HFFc6 (cell line): ENCODE results near the gene SLC6A15. TPM values are rescaled to one million over a fixed set of nuclear protein-coding genes. Genes with fewer than 3 reads are reported as not detected.

ENCODE experiments used
- DNase-seq: peaks from one replicate; pipeline ENCODE4 v3.0.0-alpha.2; 2018
- H3K27ac Mint-ChIP-seq: 2 replicates; pipeline ENCODE4 v1.8.0; 2020; ENCODE audit warnings: mild to moderate bottlenecking, mixed read lengths
- H3K27me3 Mint-ChIP-seq: 2 replicates; pipeline ENCODE4 v1.8.0; 2021; ENCODE audit warnings: mild to moderate bottlenecking, moderate library complexity, mixed read lengths; ENCODE audit not compliant: insufficient read depth
- H3K36me3 Mint-ChIP-seq: 2 replicates; pipeline ENCODE4 v1.8.0; 2021; ENCODE audit warnings: low read depth, mixed read lengths
- H3K4me1 Mint-ChIP-seq: 2 replicates; pipeline ENCODE4 v1.8.0; 2020; ENCODE audit warnings: low read depth, mixed read lengths
- H3K4me3 Mint-ChIP-seq: 2 replicates; pipeline ENCODE4 v1.8.0; 2020; ENCODE audit warnings: mild to moderate bottlenecking, moderate library complexity, mixed read lengths
- H3K9me3 Mint-ChIP-seq: 2 replicates; pipeline ENCODE4 v1.8.0; 2020; ENCODE audit warnings: mild to moderate bottlenecking, mixed read lengths
- CTCF ChIP-seq: fragments of 200-600 bp; sonication (generic); IDR thresholded peaks from 2 replicates; pipeline ENCODE4 v1.5.0; 2021; ENCODE audit warnings: antibody characterized with exemption, mild to moderate bottlenecking
- total RNA-seq, 6 experiments: library from RNA; stranded (reverse); fragmentation: NEBNext Ultra II Directional; extraction: Animal tissue kit (Norgen Biotek cat#: 25700); gene quantifications; 2 replicates in 1 of 6; 3 replicates in 5 of 6; pipeline ENCODE4 v1.2.3, GENCODE V29; 2021

Gene SLC6A15
- total RNA-seq, 6 experiments from 2014 or later: not detected

- Mint-ChIP-seq H3K36me3 (no peaks in the 10 kb centered on the region), H3K9me3 (no peaks in the 10 kb centered on the region), H3K4me1 (peaks cover 57% of the 10 kb centered on the region), H3K27me3 (no peaks in the 10 kb centered on the region), H3K4me3 (peak overlapping the region; percentile 53; the same call in 1 of the 2 replicates), H3K27ac (peak overlapping the region; percentile 75; the same call in 1 of the 2 replicates)
- no peak for TF ChIP-seq CTCF
- DNase-seq: peak; percentile 43
Measured at GRCh38 chr12:84814664-84815245, 97.8 kb downstream of the SLC6A15 start.

- TF ChIP-seq CTCF: no peak
- peak overlapping the region; percentile 75; the same call in 1 of the 2 replicates for H3K27ac Mint-ChIP-seq
- H3K9me3 Mint-ChIP-seq: no peaks in the 10 kb centered on the region
- H3K4me3 Mint-ChIP-seq: peak overlapping the region; percentile 53; the same call in 1 of the 2 replicates
- no peaks in the 10 kb centered on the region for H3K27me3 Mint-ChIP-seq
- peaks cover 50% of the 10 kb centered on the region for H3K4me1 Mint-ChIP-seq
- DNase-seq: no peak
- H3K36me3 Mint-ChIP-seq: no peaks in the 10 kb centered on the region
Measured at GRCh38 chr12:84813780-84814663, 98.6 kb downstream of the SLC6A15 start.

- H3K27me3 Mint-ChIP-seq: peaks cover 2% of the 10 kb centered on the region; the same call in 1 of the 2 replicates
- H3K4me1 Mint-ChIP-seq: peaks cover 42% of the 10 kb centered on the region
- no peaks in the 10 kb centered on the region for H3K9me3 Mint-ChIP-seq
- peak overlapping the region; percentile 10; the same call in 1 of the 2 replicates for H3K4me3 Mint-ChIP-seq
- peak overlapping the region; percentile 9; the same call in 1 of the 2 replicates for H3K27ac Mint-ChIP-seq
- peak; percentile 4 for DNase-seq
- no peaks in the 10 kb centered on the region for H3K36me3 Mint-ChIP-seq
- TF ChIP-seq CTCF: no peak
Measured at GRCh38 chr12:84811291-84811690, 101.3 kb downstream of the SLC6A15 start.

- TF ChIP-seq CTCF: no peak
- no peak for DNase-seq
Measured at GRCh38 chr12:84810611-84811010, 102.0 kb downstream of the SLC6A15 start.

More at GRCh38 chr12:84810611-84811010, 102.0 kb downstream of the SLC6A15 start:
- Mint-ChIP-seq H3K4me3 (no peak overlapping the region), H3K4me1 (peaks cover 44% of the 10 kb centered on the region), H3K9me3 (no peaks in the 10 kb centered on the region), H3K27ac (no peak overlapping the region), H3K36me3 (no peaks in the 10 kb centered on the region), H3K27me3 (peaks cover 2% of the 10 kb centered on the region; the same call in 1 of the 2 replicates)

Other genes starting within 250 kb of the SLC6A15 start
- gene TSPAN19, start 123.5 kb upstream of the SLC6A15 start, total RNA-seq: not detected
- under 1 TPM in 2 of 6 experiments, not detected in 4; 0.21 to 0.57 TPM for gene LRRIQ1, start 123.6 kb upstream of the SLC6A15 start, total RNA-seq